Measurements from ENCODE around the gene DVL2. TPM values are rescaled to one million over a fixed set of nuclear protein-coding genes. Genes with fewer than 3 reads are reported as not detected.

Gene DVL2
- total RNA-seq, 2 experiments from 2014 or later: 49.1 to 53.3 TPM

GRCh38 chr17:7243453-7243729 lies 9.1 kb upstream of the DVL2 start:
- peaks cover 36% of the 10 kb centered on the region for H3K36me3 Mint-ChIP-seq (ENCODE audit: low read depth)
- POLR2A ChIA-PET: interaction anchor here (2.6 kb wide), 1 partner anchor 8 kb away, joined by 8 read pairs; the partner anchor contains the start of genes CTDNEP1 and ELP5
- CTCF ChIA-PET: interaction anchor here (0.8 to 1.0 kb wide), 3 partner anchors 23 to 86 kb away, joined by 3 read pairs; partner anchors contain the start of gene NEURL4

GRCh38 chr17:7242717-7243452 lies 8.6 kb upstream of the DVL2 start:
- Mint-ChIP-seq H3K4me1 (peaks cover 41% of the 10 kb centered on the region), H3K36me3 (ENCODE audit: low read depth) (peaks cover 36% of the 10 kb centered on the region), H3K27me3 (no peaks in the 10 kb centered on the region), H3K27ac (peak overlapping the region; percentile 98), H3K9me3 (ENCODE audit: low read depth) (no peaks in the 10 kb centered on the region), H3K4me3 (peak overlapping the region; percentile 97)
- ChIA-PET CTCF (interaction anchor here (1.0 to 3.5 kb wide), 5 partner anchors 8 to 87 kb away, joined by 3 to 22 read pairs (median 3); partner anchors contain the start of genes ACADVL, DLG4, DVL2 and NEURL4), POLR2A (interaction anchor here (0.6 to 2.6 kb wide), 5 partner anchors 8 to 602 kb away, joined by 3 to 8 read pairs (median 3); partner anchors contain the start of genes CD68, CTDNEP1, ELP5 and NEURL4)
- DNase-seq: peak; percentile 95
- ATAC-seq: peak; percentile 27
- intact Hi-C loops (cut with DNase I, micrococcal nuclease): loop anchor here (1.0 to 10.0 kb wide), 6 partner anchors 8 to 912 kb away; partner anchors contain the start of genes ACADVL (in 1 of the 2), CTDNEP1 (in 1 of the 2), DLG4 (in 1 of the 2) and ELP5 (in 1 of the 2)

More at GRCh38 chr17:7243453-7243729, 9.1 kb upstream of the DVL2 start:
- ATAC-seq (no peak), DNase-seq (no peak)
- no peaks in the 10 kb centered on the region for H3K27me3 Mint-ChIP-seq
- peak overlapping the region; percentile 97 for H3K4me3 Mint-ChIP-seq
- peaks cover 41% of the 10 kb centered on the region for H3K4me1 Mint-ChIP-seq
- peak overlapping the region; percentile 82 for H3K27ac Mint-ChIP-seq
- no peaks in the 10 kb centered on the region for H3K9me3 Mint-ChIP-seq (ENCODE audit: low read depth)
- intact Hi-C loops (cut with DNase I, micrococcal nuclease): loop anchor here in 1 of 2 experiments (10.0 kb wide), 1 partner anchor 911 kb away; the partner anchor contains the start of gene PER1

GRCh38 chr17:7241783-7242716 lies 7.7 kb upstream of the DVL2 start, which contains the start of gene GABARAP:
Gene GABARAP (minus strand): TSS chr17:7242449. CDS start chr17:7242330, 119 bp downstream.
- CTCF ChIA-PET: interaction anchor here (0.9 to 3.5 kb wide), 6 partner anchors 8 to 88 kb away, joined by 3 to 22 read pairs (median 3); partner anchors contain the start of genes ACADVL, DLG4, DVL2 and NEURL4
- H3K27me3 Mint-ChIP-seq: no peaks in the 10 kb centered on the region
- DNase-seq (peak; percentile 95), ATAC-seq (peak; percentile 32)
- intact Hi-C loops (cut with DNase I, micrococcal nuclease): loop anchor here (1.0 to 10.0 kb wide), 6 partner anchors 9 to 913 kb away; partner anchors contain the start of genes ACADVL (in 1 of the 2), CTDNEP1 (in 1 of the 2), DLG4 (in 1 of the 2) and ELP5 (in 1 of the 2)
- H3K36me3 Mint-ChIP-seq (ENCODE audit: low read depth): peaks cover 36% of the 10 kb centered on the region
- no peaks in the 10 kb centered on the region for H3K9me3 Mint-ChIP-seq (ENCODE audit: low read depth)
- POLR2A ChIA-PET: interaction anchor here (0.6 to 2.6 kb wide), 7 partner anchors 9 to 603 kb away, joined by 3 to 8 read pairs (median 3); partner anchors contain the start of genes CD68, CTDNEP1, ELP5 and NEURL4
- H3K27ac Mint-ChIP-seq: peak within 1 kb of the TSS; percentile 98
- peaks cover 43% of the 10 kb centered on the region for H3K4me1 Mint-ChIP-seq
- H3K4me3 Mint-ChIP-seq: peak within 1 kb of the TSS; percentile 97

GRCh38 chr17:7241090-7241733 lies 6.9 kb upstream of the DVL2 start:
- Mint-ChIP-seq H3K9me3 (ENCODE audit: low read depth) (no peaks in the 10 kb centered on the region), H3K4me3 (peak overlapping the region; percentile 97), H3K27ac (peak overlapping the region; percentile 98), H3K27me3 (no peaks in the 10 kb centered on the region), H3K4me1 (peaks cover 44% of the 10 kb centered on the region), H3K36me3 (ENCODE audit: low read depth) (peaks cover 34% of the 10 kb centered on the region)
- CTCF ChIA-PET: interaction anchor here (0.6 to 3.5 kb wide), 4 partner anchors 21 to 89 kb away, joined by 3 to 22 read pairs (median 4); partner anchors contain the start of genes ACADVL and DLG4
- DNase-seq (no peak), ATAC-seq (no peak)
- POLR2A ChIA-PET: interaction anchor here (0.7 to 2.6 kb wide), 4 partner anchors 10 to 338 kb away, joined by 3 to 8 read pairs (median 4); partner anchors contain the start of genes CD68, CTDNEP1, ELP5 and POLR2A
- intact Hi-C loops (cut with DNase I, micrococcal nuclease): loop anchor here in 1 of 2 experiments (10.0 kb wide), 1 partner anchor 914 kb away; the partner anchor contains the start of gene PER1

GRCh38 chr17:7240375-7240774 lies 6.1 kb upstream of the DVL2 start:
- Mint-ChIP-seq H3K27me3 (no peaks in the 10 kb centered on the region), H3K27ac (peak overlapping the region; percentile 75), H3K9me3 (ENCODE audit: low read depth) (no peaks in the 10 kb centered on the region), H3K4me3 (peak overlapping the region; percentile 97), H3K36me3 (ENCODE audit: low read depth) (peaks cover 37% of the 10 kb centered on the region), H3K4me1 (peaks cover 52% of the 10 kb centered on the region)
- intact Hi-C loops (cut with DNase I, micrococcal nuclease): loop anchor here in 1 of 2 experiments (10.0 kb wide), 1 partner anchor 914 kb away; the partner anchor contains the start of gene PER1
- CTCF ChIA-PET: interaction anchor here (1.2 to 3.5 kb wide), 3 partner anchors 11 to 194 kb away, joined by 4 to 22 read pairs (median 8); partner anchors contain the start of genes ACADVL, CTDNEP1 and DLG4
- POLR2A ChIA-PET: interaction anchor here (0.7 kb wide), 1 partner anchor 20 kb away, joined by 3 read pairs; no protein-coding TSS in a partner anchor
- DNase-seq (no peak), ATAC-seq (no peak)

GRCh38 chr17:7239091-7240027 lies 5.0 kb upstream of the DVL2 start, which contains the start of gene PHF23:
Gene PHF23 (minus strand): TSS chr17:7239457. CDS start chr17:7239279, 178 bp downstream.
- Mint-ChIP-seq H3K4me3 (peak within 1 kb of the TSS; percentile 97), H3K4me1 (peaks cover 61% of the 10 kb centered on the region), H3K36me3 (ENCODE audit: low read depth) (peaks cover 43% of the 10 kb centered on the region), H3K27me3 (no peaks in the 10 kb centered on the region), H3K27ac (peak within 1 kb of the TSS; percentile 93), H3K9me3 (ENCODE audit: low read depth) (no peaks in the 10 kb centered on the region)
- POLR2A ChIA-PET: interaction anchor here (0.6 to 1.2 kb wide), 5 partner anchors 10 to 204 kb away, joined by 3 to 5 read pairs (median 3); partner anchors contain the start of genes CTDNEP1, ELP5 and SLC16A13
- CTCF ChIA-PET: interaction anchor here (0.7 to 3.5 kb wide), 6 partner anchors 12 to 193 kb away, joined by 3 to 22 read pairs (median 4); partner anchors contain the start of genes ACADVL, CTDNEP1 and DLG4
- DNase-seq: peak; percentile 99
- ATAC-seq: peak; percentile 74
- intact Hi-C loops (cut with DNase I, micrococcal nuclease): loop anchor here (1.0 to 10.0 kb wide), 17 partner anchors 13 to 1753 kb away; partner anchors contain the start of genes CTC1 (in 1 of the 2), DERL2 (in 1 of the 2), EIF5A (in 1 of the 2) and ELP5 (in 1 of the 2)

- DNase-seq: peak; percentile 49
- H3K27me3 Mint-ChIP-seq: no peaks in the 10 kb centered on the region
- H3K9me3 Mint-ChIP-seq (ENCODE audit: low read depth): no peaks in the 10 kb centered on the region
- H3K4me3 Mint-ChIP-seq: peak overlapping the region; percentile 97
- ChIA-PET CTCF (interaction anchor here (0.7 to 1.2 kb wide), 2 partner anchors 15 to 18 kb away, joined by 3 read pairs; no protein-coding TSS in a partner anchor), POLR2A (interaction anchor here (1.0 to 1.2 kb wide), 2 partner anchors 70 to 203 kb away, joined by 3 read pairs; partner anchors contain the start of gene SLC16A13)
- peaks cover 41% of the 10 kb centered on the region for H3K36me3 Mint-ChIP-seq (ENCODE audit: low read depth)
- intact Hi-C loops (cut with DNase I, micrococcal nuclease): loop anchor here (1.0 to 5.0 kb wide), 16 partner anchors 14 to 1752 kb away; partner anchors contain the start of genes CTC1 (in 1 of the 2), DERL2 (in 1 of the 2), EIF5A (in 1 of the 2) and ELP5 (in 1 of the 2)
- no peak for ATAC-seq
- peak overlapping the region; percentile 93 for H3K27ac Mint-ChIP-seq
- peaks cover 61% of the 10 kb centered on the region for H3K4me1 Mint-ChIP-seq
Observed at GRCh38 chr17:7238420-7239090, 4.2 kb upstream of the DVL2 start.

- intact Hi-C loops (cut with DNase I, micrococcal nuclease): loop anchor here (2.0 to 5.0 kb wide), 3 partner anchors 71 to 1011 kb away; partner anchors contain the start of genes CTC1 (in 1 of the 2) and PFAS (in 1 of the 2)
- peak overlapping the region; percentile 97 for H3K4me3 Mint-ChIP-seq
Observed at GRCh38 chr17:7237761-7238419, 3.6 kb upstream of the DVL2 start.

More at GRCh38 chr17:7237761-7238419, 3.6 kb upstream of the DVL2 start:
- DNase-seq (peak; percentile 93), ATAC-seq (peak; percentile 17)
- peaks cover 61% of the 10 kb centered on the region for H3K4me1 Mint-ChIP-seq
- H3K9me3 Mint-ChIP-seq (ENCODE audit: low read depth): no peaks in the 10 kb centered on the region
- peaks cover 40% of the 10 kb centered on the region for H3K36me3 Mint-ChIP-seq (ENCODE audit: low read depth)
- ChIA-PET CTCF (interaction anchor here (0.6 to 1.2 kb wide), 2 partner anchors 14 to 17 kb away, joined by 3 read pairs; partner anchors contain the start of gene CTDNEP1), POLR2A (interaction anchor here (1.0 kb wide), 1 partner anchor 71 kb away, joined by 3 read pairs; no protein-coding TSS in a partner anchor)
- H3K27me3 Mint-ChIP-seq: no peaks in the 10 kb centered on the region
- H3K27ac Mint-ChIP-seq: peak overlapping the region; percentile 93

All from activated CD4-positive, alpha-beta T cell treated with anti-CD3 and anti-CD28 coated beads for 36 hours (primary cell).